GM06990 (cell line): ENCODE data around the gene CCNY.
"Not testable (repeated sequence)": the region's sequence is repeated elsewhere in the genome, so short reads cannot be mapped to it uniquely, and the experiment has no call there.

ENCODE experiments used
- DNase-seq: peaks from one replicate; pipeline ENCODE4 v3.0.0-alpha.2; 2011; ENCODE audit not compliant: insufficient read length; ENCODE audit errors: extremely low read depth
- H3K27me3 ChIP-seq: replicated peaks from 2 replicates; pipeline ENCODE4 v1.6.0; 2011; ENCODE audit warnings: low read length; ENCODE audit not compliant: control insufficient read depth, insufficient read depth
- H3K36me3 ChIP-seq: 2 replicates; pipeline ENCODE4 v1.5.1; 2011; ENCODE audit warnings: low read length; ENCODE audit not compliant: control insufficient read depth, insufficient read depth
- H3K4me3 ChIP-seq: replicated peaks from 2 replicates; pipeline ENCODE4 v1.5.1; 2011; ENCODE audit warnings: low read depth, mild to moderate bottlenecking, control low read depth, low read length
- TF ChIP-seq, protein P1 (sequence below): IDR thresholded peaks from 2 replicates; pipeline ENCODE4 v1.5.1; 2011; ENCODE audit warnings: low read length, control low read depth, mild to moderate bottlenecking, inconsistent platforms; ENCODE audit not compliant: insufficient read depth, poor library complexity, severe bottlenecking

Gene CCNY

DNA sequence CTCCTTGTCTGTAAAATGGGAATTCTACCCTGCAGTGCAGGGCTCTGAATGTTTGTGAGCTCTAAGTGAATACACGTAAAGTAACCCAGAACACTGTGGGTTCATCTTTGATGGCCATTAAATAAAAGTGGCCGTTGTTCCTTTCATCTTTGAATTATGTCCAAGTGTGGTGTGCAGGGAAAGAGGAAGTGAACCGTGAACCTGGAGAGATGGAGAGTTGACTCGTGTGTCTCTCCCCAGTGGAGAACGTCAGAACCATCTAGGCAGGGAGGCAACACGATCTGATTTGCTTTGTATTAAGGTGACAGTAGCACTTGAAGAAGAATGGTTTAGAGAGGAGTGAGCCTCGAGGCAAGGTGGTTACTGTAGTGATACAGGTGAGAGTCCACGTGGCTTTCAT, 175.3 kb downstream of the CCNY start:
- Histone ChIP-seq H3K27me3 (no peaks in the 10 kb centered on the region), H3K36me3 (no peaks in the 10 kb centered on the region), H3K4me3 (no peak overlapping the region)
- TF ChIP-seq, protein P1, sequence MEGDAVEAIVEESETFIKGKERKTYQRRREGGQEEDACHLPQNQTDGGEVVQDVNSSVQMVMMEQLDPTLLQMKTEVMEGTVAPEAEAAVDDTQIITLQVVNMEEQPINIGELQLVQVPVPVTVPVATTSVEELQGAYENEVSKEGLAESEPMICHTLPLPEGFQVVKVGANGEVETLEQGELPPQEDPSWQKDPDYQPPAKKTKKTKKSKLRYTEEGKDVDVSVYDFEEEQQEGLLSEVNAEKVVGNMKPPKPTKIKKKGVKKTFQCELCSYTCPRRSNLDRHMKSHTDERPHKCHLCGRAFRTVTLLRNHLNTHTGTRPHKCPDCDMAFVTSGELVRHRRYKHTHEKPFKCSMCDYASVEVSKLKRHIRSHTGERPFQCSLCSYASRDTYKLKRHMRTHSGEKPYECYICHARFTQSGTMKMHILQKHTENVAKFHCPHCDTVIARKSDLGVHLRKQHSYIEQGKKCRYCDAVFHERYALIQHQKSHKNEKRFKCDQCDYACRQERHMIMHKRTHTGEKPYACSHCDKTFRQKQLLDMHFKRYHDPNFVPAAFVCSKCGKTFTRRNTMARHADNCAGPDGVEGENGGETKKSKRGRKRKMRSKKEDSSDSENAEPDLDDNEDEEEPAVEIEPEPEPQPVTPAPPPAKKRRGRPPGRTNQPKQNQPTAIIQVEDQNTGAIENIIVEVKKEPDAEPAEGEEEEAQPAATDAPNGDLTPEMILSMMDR, result no peak
- no peak for DNase-seq

DNA sequence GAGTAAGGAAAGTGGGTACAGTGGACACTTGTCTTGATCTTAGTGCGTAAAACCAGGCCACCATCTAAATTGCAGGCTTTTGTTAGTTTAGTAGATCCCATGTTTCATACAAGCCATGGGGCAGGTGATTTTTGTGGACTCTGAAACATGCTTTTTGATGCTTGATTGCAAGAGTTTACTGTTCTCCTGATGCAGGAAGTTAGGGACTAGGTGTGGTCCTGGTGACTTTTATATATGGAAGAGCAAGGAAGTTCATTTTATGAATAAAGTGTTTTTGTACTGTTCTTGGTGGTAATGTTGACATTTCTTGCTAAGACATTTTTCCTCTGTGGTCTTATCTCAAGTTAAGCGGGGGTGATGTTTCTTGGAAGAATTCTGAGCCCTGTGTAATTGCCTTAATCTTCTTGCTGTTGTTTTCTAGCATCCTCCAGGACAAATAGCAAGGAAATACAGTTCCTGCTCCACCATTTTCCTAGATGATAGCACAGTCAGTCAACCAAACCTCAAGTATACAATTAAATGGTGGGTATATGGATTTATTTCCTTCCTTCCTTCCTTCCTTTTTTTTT, 179.9 kb downstream of the CCNY start:
- TF ChIP-seq, protein P1, result no peak
- no peak overlapping the region for H3K4me3 ChIP-seq
- DNase-seq, result no peak
- no peaks in the 10 kb centered on the region for H3K27me3 ChIP-seq
- H3K36me3 ChIP-seq, result no peaks in the 10 kb centered on the region

DNA sequence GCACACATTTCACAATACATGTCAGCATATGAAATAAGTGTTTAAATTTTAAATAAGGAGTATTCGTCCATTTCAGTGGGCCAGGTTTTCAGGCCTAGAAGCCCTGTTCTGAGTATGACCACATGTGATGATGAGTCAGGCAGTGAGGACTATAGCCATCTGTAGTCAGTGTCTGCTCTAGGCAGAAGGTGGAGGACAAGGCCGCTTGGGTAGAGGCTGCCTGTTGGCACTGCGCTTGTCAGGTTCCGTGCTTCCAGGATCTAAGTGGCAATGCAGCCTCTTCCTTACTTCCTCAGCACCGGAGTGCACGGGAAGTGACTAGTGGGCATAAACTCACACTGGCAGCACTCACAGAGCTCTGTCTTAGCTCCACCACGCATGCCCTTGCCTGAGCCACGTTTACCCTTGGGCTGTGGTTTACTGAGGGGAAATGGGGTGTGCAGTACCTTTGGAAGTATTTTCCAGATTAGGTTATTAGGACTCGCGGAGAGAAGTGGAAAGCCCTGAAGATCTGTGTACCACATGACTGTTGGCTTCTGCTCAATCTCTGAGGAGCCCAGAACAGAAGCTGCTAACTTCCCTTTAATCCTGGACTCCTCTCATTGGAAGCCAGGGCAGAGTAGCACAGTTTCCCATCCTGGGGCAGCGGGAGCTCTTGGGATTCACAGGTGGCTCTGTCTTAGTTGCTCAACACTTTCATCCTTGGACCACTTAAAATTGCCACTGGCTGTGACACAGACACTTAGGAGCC, 181.3 kb downstream of the CCNY start:
- no peaks in the 10 kb centered on the region for H3K27me3 ChIP-seq
- TF ChIP-seq, protein P1, result no peak
- no peaks in the 10 kb centered on the region for H3K36me3 ChIP-seq
- H3K4me3 ChIP-seq, result no peak overlapping the region
- no peak for DNase-seq

DNA sequence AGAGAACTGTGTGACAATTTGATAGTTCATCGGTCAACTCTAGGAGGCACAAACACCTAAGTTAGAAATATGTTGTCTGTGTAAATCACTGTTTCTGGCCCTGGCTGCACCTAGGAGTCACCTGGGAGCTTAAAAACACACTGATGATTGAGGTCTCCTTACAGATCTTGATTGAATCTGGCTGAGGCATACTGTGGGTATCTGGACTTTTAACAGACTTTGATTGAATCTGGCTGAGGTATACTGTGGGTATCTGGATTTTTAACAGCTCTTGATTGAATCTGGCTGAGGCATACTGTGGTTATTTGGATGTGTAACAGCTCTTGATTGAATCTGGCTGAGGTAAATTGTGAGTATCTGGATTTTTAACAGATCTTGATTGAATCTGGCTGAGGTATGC, 181.9 kb downstream of the CCNY start:
- not testable (repeated sequence) for H3K27me3 ChIP-seq, DNase-seq, H3K36me3 ChIP-seq, H3K4me3 ChIP-seq

DNA sequence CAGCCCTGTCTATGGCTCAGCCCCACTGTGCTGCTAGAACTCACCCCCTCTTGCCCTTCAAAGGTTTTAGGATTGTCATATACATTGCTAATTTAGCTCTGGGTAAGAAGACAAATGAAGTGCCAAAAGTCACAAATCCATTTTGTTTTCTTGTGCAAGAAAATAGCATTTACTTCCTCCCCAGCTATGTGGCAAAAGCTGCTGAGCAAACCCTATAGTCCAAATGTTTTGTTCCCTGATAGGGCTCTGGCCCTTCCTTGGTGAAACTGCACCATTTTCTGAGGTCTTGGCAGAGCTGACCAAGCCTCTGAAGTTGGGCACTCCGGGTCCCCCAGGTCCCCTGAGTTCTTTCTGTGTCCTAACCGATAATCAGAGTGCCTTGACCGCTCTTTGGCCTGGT, 184.7 kb downstream of the CCNY start:
- no peaks in the 10 kb centered on the region for H3K27me3 ChIP-seq
- TF ChIP-seq, protein P1, result no peak
- no peak for DNase-seq
- H3K36me3 ChIP-seq, result no peaks in the 10 kb centered on the region
- no peak overlapping the region for H3K4me3 ChIP-seq

DNA sequence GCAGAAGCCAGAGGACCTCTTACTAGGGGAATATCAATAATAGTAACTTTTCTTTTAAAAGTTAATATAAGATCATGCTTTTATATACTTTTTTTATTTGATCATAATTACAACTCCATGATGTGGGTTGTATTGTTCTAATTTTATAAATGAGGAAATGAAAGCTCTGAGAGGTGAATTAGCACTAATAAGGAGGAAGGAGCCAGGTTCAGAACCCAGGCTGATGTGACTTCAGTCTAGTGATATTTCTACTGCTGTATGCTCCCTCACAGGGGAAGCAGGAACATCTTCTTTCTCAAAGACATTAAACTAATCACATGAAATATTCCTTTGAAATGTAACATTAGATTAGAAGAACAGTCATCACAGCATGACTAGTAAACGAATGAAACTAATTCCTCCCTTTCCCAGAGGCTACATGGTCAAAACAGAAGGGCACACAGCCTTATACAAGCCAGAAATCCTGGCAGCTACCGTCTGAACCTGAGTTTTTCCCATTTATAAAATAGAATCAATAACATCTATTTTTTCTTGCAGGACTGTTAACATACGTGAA, 187.4 kb downstream of the CCNY start:
- H3K27me3 ChIP-seq, result no peaks in the 10 kb centered on the region
- H3K4me3 ChIP-seq, result no peak overlapping the region
- DNase-seq, result no peak
- no peaks in the 10 kb centered on the region for H3K36me3 ChIP-seq
- TF ChIP-seq, protein P1, result no peak
